ENCODE measurements around the gene PLA2G4B.

The PLA2G4B gene

DNA sequence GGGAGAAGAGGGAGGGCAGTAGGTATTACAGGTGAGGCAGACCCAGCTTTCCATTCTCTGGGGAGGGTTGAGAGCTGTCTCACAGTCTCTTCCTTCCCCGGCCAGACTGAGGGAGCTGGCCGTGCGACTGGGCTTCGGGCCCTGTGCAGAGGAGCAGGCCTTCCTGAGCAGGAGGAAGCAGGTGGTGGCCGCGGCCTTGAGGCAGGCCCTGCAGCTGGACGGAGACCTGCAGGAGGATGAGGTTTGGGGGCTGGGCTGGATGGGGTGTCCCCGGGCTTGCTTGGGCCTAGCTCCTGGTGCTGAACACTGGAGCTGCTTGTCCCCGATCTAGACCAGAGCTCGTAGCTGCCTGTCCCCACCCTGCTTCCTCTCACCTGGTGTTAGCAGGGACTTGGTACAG lies 4.9 kb downstream of the PLA2G4B start:
- no peak overlapping the region for H3K4me3 ChIP-seq (ENCODE audit: low read depth, low read length)
- TF ChIP-seq, protein P1, sequence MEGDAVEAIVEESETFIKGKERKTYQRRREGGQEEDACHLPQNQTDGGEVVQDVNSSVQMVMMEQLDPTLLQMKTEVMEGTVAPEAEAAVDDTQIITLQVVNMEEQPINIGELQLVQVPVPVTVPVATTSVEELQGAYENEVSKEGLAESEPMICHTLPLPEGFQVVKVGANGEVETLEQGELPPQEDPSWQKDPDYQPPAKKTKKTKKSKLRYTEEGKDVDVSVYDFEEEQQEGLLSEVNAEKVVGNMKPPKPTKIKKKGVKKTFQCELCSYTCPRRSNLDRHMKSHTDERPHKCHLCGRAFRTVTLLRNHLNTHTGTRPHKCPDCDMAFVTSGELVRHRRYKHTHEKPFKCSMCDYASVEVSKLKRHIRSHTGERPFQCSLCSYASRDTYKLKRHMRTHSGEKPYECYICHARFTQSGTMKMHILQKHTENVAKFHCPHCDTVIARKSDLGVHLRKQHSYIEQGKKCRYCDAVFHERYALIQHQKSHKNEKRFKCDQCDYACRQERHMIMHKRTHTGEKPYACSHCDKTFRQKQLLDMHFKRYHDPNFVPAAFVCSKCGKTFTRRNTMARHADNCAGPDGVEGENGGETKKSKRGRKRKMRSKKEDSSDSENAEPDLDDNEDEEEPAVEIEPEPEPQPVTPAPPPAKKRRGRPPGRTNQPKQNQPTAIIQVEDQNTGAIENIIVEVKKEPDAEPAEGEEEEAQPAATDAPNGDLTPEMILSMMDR (IDR thresholded peaks at IDR 0.05; ENCODE audit: borderline replicate concordance, insufficient read depth, low read depth, low read length): no peak

DNA sequence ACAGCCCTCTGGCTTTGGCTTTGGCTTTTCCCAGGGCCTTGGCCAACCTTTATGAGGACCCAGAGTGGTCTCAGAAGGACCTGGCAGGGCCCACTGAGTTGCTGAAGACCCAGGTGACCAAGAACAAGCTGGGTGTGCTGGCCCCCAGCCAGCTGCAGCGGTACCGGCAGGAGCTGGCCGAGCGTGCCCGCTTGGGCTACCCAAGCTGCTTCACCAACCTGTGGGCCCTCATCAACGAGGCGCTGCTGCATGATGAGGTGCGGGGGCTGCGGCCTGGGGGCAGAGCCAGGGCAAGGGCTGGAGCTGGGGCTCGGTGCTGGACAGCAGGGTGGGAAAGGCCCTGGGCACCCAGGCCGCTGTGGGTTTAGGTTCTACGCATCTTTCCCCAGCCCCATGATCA lies 6.2 kb downstream of the PLA2G4B start:
- TF ChIP-seq, protein P1 (IDR thresholded peaks at IDR 0.05; ENCODE audit: borderline replicate concordance, insufficient read depth, low read depth, low read length): no peak
- H3K4me3 ChIP-seq (ENCODE audit: low read depth, low read length): no peak overlapping the region

DNA sequence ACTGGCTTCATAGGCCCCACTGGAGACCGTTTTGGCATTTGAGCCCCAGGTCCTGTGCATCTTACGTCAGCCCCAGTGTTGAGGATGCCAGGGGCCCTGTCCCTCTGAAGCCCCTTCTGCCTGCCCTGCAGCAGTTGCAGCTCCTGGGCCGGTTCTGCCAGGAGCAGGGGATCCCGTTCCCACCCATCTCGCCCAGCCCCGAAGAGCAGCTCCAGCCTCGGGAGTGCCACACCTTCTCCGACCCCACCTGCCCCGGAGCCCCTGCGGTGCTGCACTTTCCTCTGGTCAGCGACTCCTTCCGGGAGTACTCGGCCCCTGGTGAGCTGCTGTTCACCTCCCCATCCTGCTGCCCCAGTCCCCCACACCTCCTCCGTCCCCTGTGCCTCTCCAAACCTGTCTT lies 8.6 kb downstream of the PLA2G4B start:
- TF ChIP-seq, protein P1 (IDR thresholded peaks at IDR 0.05; ENCODE audit: borderline replicate concordance, insufficient read depth, low read depth, low read length): no peak
- no peak overlapping the region for H3K4me3 ChIP-seq (ENCODE audit: low read depth, low read length)

DNA sequence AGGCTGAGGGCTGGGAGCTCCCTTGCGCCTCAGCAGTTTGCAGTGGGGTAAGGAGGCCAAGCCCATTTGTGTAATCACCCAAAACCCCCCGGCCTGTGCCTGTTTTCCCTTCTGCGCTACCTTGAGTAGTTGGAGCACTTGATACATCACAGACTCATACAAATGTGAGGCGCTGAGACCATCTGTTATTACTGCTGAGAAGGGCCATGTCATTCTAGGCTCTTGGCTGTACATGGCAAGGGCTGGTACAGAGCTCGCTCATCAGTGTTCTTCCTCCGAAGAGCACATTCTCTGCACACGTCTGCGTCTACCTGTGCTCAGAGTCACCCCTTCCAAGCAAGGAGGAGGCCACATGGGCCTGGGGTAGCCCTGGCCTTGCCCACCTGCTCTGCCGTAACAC lies 9.3 kb downstream of the PLA2G4B start:
- H3K4me3 ChIP-seq (ENCODE audit: low read depth, low read length): no peak overlapping the region
- TF ChIP-seq, protein P1 (IDR thresholded peaks at IDR 0.05; ENCODE audit: borderline replicate concordance, insufficient read depth, low read depth, low read length): no peak

DNA sequence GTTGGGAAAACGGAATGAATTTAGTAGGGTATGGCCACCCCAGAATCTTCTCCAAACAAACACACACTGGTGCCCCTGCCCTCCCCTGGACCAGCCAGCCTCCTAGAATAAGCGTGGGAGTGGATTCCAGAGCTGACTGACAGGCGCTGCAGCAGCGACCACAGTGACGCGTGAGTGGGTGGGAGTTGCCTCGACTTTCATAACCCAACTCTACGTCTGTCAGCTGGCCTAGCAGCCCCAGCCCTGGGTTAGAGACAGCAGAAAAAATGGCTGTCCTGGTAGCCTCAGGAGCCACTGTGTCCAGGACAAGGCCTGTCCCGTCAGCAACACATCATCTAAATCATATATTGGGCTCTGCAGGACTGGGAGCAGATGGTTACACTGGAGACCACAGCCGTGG lies 10.0 kb downstream of the PLA2G4B start:
- no peak overlapping the region for H3K4me3 ChIP-seq (ENCODE audit: low read depth, low read length)
- TF ChIP-seq, protein P1 (IDR thresholded peaks at IDR 0.05; ENCODE audit: borderline replicate concordance, insufficient read depth, low read depth, low read length): no peak

DNA sequence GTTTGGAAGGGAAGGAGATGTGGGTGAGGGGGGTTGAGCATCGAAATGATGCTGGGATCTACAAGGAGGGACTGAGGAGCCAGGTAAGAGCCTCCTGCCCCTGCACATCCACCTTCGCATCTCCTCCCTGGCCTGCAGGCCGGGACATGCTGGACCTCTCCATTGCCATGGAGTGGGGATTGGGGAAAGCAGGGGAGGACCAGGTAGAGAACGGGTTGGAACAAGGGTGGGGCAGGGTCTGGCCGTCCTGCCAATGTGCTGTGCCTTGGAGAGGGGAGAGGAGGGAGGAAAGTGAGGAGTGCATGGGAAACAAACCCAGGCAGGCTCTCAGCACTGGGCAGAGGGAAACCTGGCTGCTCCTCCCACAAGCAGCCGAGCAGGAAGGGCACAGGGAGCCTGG lies 10.6 kb downstream of the PLA2G4B start:
- no peak overlapping the region for H3K4me3 ChIP-seq (ENCODE audit: low read depth, low read length)
- TF ChIP-seq, protein P1 (IDR thresholded peaks at IDR 0.05; ENCODE audit: borderline replicate concordance, insufficient read depth, low read depth, low read length): no peak

DNA sequence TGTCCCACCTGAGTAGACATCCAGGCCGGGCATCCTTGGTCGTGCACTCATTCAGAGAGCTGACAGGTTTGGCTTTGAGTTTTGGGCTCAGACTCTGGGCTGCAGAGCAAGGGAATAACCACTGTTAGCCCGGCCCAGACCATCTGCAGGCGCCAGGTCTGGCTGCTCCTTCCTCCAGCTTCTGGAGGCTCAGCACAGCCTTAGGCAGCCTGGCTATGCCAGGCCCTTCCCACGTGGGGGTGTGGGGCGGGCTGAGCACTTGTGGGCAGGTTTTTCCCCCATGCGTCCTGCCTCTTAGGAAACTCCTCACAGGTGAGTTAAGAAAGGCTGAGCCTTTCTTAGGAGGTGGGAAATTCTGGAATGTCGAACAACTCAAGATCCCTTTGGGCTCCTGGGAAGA lies 11.2 kb downstream of the PLA2G4B start:
- TF ChIP-seq, protein P1 (IDR thresholded peaks at IDR 0.05; ENCODE audit: borderline replicate concordance, insufficient read depth, low read depth, low read length): no peak
- no peak overlapping the region for H3K4me3 ChIP-seq (ENCODE audit: low read depth, low read length)
